ENCODE data around the gene TFEB. TPM values are rescaled to one million over a fixed set of nuclear protein-coding genes. Genes with fewer than 3 reads are reported as not detected.

The TFEB gene
- total and polyA plus RNA-seq, 4 donors: 10.4 to 35.2 (median 24.7) TPM

- no peak for DNase-seq (ENCODE audit: low read depth in 4 of 6, low spot score in 6 of 6)
- no peak overlapping the region for H3K27ac ChIP-seq (ENCODE audit: low read depth, low read length)
- no peaks in the 10 kb centered on the region for H3K36me3 ChIP-seq (ENCODE audit: control insufficient read depth, insufficient read depth, low read length)
- H3K27me3 ChIP-seq (ENCODE audit: control insufficient read depth, insufficient read depth, low read length): no peaks in the 10 kb centered on the region
- no peaks in the 10 kb centered on the region for H3K9me3 ChIP-seq (ENCODE audit: control insufficient read depth, insufficient read depth, low read length)
- WGBS (ENCODE audit: insufficient coverage): 84% methylated on average over 7 of the region's 8 CpGs
- no peak overlapping the region for H3K4me3 ChIP-seq (ENCODE audit: low read depth, low read length)
- H3K4me1 ChIP-seq (ENCODE audit: control insufficient read depth, insufficient read depth, low read length): peaks cover 29% of the 10 kb centered on the region
These were observed 56.8 kb downstream of the TFEB start for GRCh38 chr6:41678511-41679084.

- Histone ChIP-seq H3K27ac (ENCODE audit: low read depth, low read length) (no peak overlapping the region), H3K36me3 (ENCODE audit: control insufficient read depth, insufficient read depth, low read length) (no peaks in the 10 kb centered on the region), H3K27me3 (ENCODE audit: control insufficient read depth, insufficient read depth, low read length) (no peaks in the 10 kb centered on the region), H3K9me3 (ENCODE audit: control insufficient read depth, insufficient read depth, low read length) (no peaks in the 10 kb centered on the region), H3K4me1 (ENCODE audit: control insufficient read depth, insufficient read depth, low read length) (peaks cover 22% of the 10 kb centered on the region), H3K4me3 (ENCODE audit: low read depth, low read length) (no peak overlapping the region)
- WGBS (ENCODE audit: insufficient coverage): 28% methylated on average over 21 of the region's 25 CpGs
- DNase-seq (ENCODE audit: low read depth in 4 of 6, low spot score in 6 of 6): peak in 2 of 6 donors; percentile 45 to 92
These were observed 58.1 kb downstream of the TFEB start for GRCh38 chr6:41677124-41677921.

DNA sequence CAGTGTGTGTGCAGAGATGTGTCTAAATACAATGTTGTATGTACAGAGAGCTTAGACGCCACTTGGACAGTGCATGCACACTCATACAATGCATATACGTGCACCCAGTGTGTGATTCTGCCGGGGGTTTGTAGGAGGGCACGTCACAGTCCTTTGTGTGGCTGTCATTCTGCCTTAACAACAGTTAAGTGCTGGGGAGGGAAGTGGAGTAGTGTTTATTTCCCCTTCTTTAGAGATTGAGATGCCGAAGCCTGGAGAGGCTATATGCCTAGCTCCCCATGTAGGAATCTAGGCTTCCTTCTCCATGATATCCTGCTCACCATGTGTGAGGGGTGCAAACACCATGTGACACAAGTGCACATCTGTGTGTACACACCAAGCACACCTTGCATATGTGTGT lies 59.0 kb downstream of the TFEB start:
- H3K27me3 ChIP-seq (ENCODE audit: control insufficient read depth, insufficient read depth, low read length): peaks cover 2% of the 10 kb centered on the region
- 67% methylated on average over 4 of the region's 5 CpGs for WGBS (ENCODE audit: insufficient coverage)
- H3K4me3 ChIP-seq (ENCODE audit: low read depth, low read length): no peak overlapping the region
- H3K9me3 ChIP-seq (ENCODE audit: control insufficient read depth, insufficient read depth, low read length): no peaks in the 10 kb centered on the region
- H3K27ac ChIP-seq (ENCODE audit: low read depth, low read length): no peak overlapping the region
- H3K36me3 ChIP-seq (ENCODE audit: control insufficient read depth, insufficient read depth, low read length): no peaks in the 10 kb centered on the region
- DNase-seq (ENCODE audit: low read depth in 4 of 6, low spot score in 6 of 6): no peak
- H3K4me1 ChIP-seq (ENCODE audit: control insufficient read depth, insufficient read depth, low read length): peaks cover 21% of the 10 kb centered on the region

DNA sequence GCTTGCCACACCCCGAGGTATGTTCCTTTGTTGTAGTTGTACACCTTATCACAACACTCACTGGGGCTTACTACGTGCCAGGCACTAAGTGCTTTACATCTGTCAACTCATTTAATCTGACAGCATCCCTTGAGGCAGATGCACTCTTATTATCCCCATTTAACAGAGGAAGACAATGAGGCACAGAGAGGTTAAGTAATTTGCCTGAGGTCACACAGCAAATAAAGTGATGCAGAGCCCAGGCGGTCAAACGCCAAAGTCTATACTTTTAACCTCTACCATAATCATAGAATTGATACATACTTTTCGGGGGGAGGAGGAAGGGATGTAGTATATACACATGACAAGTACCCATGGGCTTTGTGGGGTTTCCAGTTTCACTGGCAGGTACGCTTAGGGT lies 59.4 kb downstream of the TFEB start:
- peaks cover 24% of the 10 kb centered on the region for H3K4me1 ChIP-seq (ENCODE audit: control insufficient read depth, insufficient read depth, low read length)
- H3K4me3 ChIP-seq (ENCODE audit: low read depth, low read length): no peak overlapping the region
- 90% methylated on average over 2 of the region's 6 CpGs for WGBS (ENCODE audit: insufficient coverage)
- no peak overlapping the region for H3K27ac ChIP-seq (ENCODE audit: low read depth, low read length)
- H3K36me3 ChIP-seq (ENCODE audit: control insufficient read depth, insufficient read depth, low read length): no peaks in the 10 kb centered on the region
- peaks cover 2% of the 10 kb centered on the region for H3K27me3 ChIP-seq (ENCODE audit: control insufficient read depth, insufficient read depth, low read length)
- no peaks in the 10 kb centered on the region for H3K9me3 ChIP-seq (ENCODE audit: control insufficient read depth, insufficient read depth, low read length)
- DNase-seq (ENCODE audit: low read depth in 4 of 6, low spot score in 6 of 6): no peak

- Histone ChIP-seq H3K4me1 (ENCODE audit: control insufficient read depth, insufficient read depth, low read length) (peaks cover 24% of the 10 kb centered on the region), H3K9me3 (ENCODE audit: control insufficient read depth, insufficient read depth, low read length) (no peaks in the 10 kb centered on the region), H3K27me3 (ENCODE audit: control insufficient read depth, insufficient read depth, low read length) (peaks cover 2% of the 10 kb centered on the region), H3K36me3 (ENCODE audit: control insufficient read depth, insufficient read depth, low read length) (no peaks in the 10 kb centered on the region), H3K4me3 (ENCODE audit: low read depth, low read length) (no peak overlapping the region), H3K27ac (ENCODE audit: low read depth, low read length) (no peak overlapping the region)
- peak in 2 of 6 donors; percentile 48 to 84 for DNase-seq (ENCODE audit: low read depth in 4 of 6, low spot score in 6 of 6)
- 75% methylated on average over 4 of the region's 6 CpGs for WGBS (ENCODE audit: insufficient coverage)
These were observed 60.1 kb downstream of the TFEB start for GRCh38 chr6:41675176-41675775.

GRCh38 chr6:41674231-41675000 lies 61.0 kb downstream of the TFEB start:
- H3K27me3 ChIP-seq (ENCODE audit: control insufficient read depth, insufficient read depth, low read length): peaks cover 2% of the 10 kb centered on the region
- DNase-seq (ENCODE audit: low read depth in 4 of 6, low spot score in 6 of 6): no peak
- no peak overlapping the region for H3K4me3 ChIP-seq (ENCODE audit: low read depth, low read length)
- no peaks in the 10 kb centered on the region for H3K9me3 ChIP-seq (ENCODE audit: control insufficient read depth, insufficient read depth, low read length)
- H3K36me3 ChIP-seq (ENCODE audit: control insufficient read depth, insufficient read depth, low read length): no peaks in the 10 kb centered on the region
- H3K27ac ChIP-seq (ENCODE audit: low read depth, low read length): no peak overlapping the region
- WGBS (ENCODE audit: insufficient coverage): 84% methylated on average over 4 of the region's 7 CpGs
- peaks cover 24% of the 10 kb centered on the region for H3K4me1 ChIP-seq (ENCODE audit: control insufficient read depth, insufficient read depth, low read length)

DNA sequence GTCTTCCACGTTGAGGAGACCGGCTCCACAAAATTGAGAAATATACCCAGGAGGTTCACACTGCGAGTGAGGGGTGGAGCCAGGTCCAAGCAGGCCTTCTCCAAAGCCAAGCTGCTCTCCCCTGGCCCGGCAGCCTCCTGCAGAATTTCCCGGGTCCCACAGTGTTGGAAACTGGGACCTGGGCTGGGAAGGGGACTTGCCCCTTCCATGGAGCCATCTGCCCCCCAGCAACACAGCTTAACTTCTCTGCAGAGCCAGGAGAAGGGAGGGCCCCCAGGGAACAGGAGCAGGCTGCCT lies 61.8 kb downstream of the TFEB start:
- 61% methylated on average over 5 of the region's 5 CpGs for WGBS (ENCODE audit: insufficient coverage)
- Histone ChIP-seq H3K36me3 (ENCODE audit: control insufficient read depth, insufficient read depth, low read length) (no peaks in the 10 kb centered on the region), H3K27ac (ENCODE audit: low read depth, low read length) (no peak overlapping the region), H3K9me3 (ENCODE audit: control insufficient read depth, insufficient read depth, low read length) (no peaks in the 10 kb centered on the region), H3K27me3 (ENCODE audit: control insufficient read depth, insufficient read depth, low read length) (peaks cover 2% of the 10 kb centered on the region), H3K4me1 (ENCODE audit: control insufficient read depth, insufficient read depth, low read length) (peaks cover 24% of the 10 kb centered on the region), H3K4me3 (ENCODE audit: low read depth, low read length) (no peak overlapping the region)
- DNase-seq (ENCODE audit: low read depth in 4 of 6, low spot score in 6 of 6): no peak

GRCh38 chr6:41672816-41673703 lies 62.3 kb downstream of the TFEB start:
- H3K27ac ChIP-seq (ENCODE audit: low read depth, low read length): no peak overlapping the region
- H3K9me3 ChIP-seq (ENCODE audit: control insufficient read depth, insufficient read depth, low read length): no peaks in the 10 kb centered on the region
- H3K36me3 ChIP-seq (ENCODE audit: control insufficient read depth, insufficient read depth, low read length): no peaks in the 10 kb centered on the region
- H3K4me1 ChIP-seq (ENCODE audit: control insufficient read depth, insufficient read depth, low read length): peaks cover 24% of the 10 kb centered on the region
- WGBS (ENCODE audit: insufficient coverage): 63% methylated on average over 14 of the region's 17 CpGs
- peaks cover 2% of the 10 kb centered on the region for H3K27me3 ChIP-seq (ENCODE audit: control insufficient read depth, insufficient read depth, low read length)
- no peak overlapping the region for H3K4me3 ChIP-seq (ENCODE audit: low read depth, low read length)
- peak in 1 of 6 donors; percentile 80 for DNase-seq (ENCODE audit: low read depth in 4 of 6, low spot score in 6 of 6)

DNA sequence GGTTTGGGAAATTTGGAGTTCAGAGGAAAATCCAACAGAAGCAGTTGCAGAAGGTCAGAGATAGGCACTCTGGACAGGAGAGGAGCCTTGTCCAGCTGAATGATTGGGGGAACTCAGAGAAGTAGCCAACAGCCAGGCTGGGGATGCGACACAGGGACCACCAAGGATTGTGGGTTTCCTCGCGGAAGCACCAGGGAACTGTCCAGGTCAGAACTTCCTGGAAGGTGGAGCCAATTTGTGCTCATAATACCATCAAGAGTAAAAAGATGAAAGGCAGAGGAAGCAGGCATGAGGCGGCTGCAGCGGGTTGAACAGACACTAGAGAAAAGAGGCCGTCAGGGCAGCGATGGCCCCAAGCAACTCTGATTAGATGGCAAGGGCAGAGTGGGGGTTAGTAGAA lies 63.4 kb downstream of the TFEB start:
- 81% methylated on average over 3 of the region's 7 CpGs for WGBS (ENCODE audit: insufficient coverage)
- Histone ChIP-seq H3K27ac (ENCODE audit: low read depth, low read length) (no peak overlapping the region), H3K9me3 (ENCODE audit: control insufficient read depth, insufficient read depth, low read length) (no peaks in the 10 kb centered on the region)

More for the DNA sequence above, 63.4 kb downstream of the TFEB start:
- no peaks in the 10 kb centered on the region for H3K36me3 ChIP-seq (ENCODE audit: control insufficient read depth, insufficient read depth, low read length)
- no peak for DNase-seq (ENCODE audit: low read depth in 4 of 6, low spot score in 6 of 6)
- H3K4me1 ChIP-seq (ENCODE audit: control insufficient read depth, insufficient read depth, low read length): peaks cover 17% of the 10 kb centered on the region
- H3K4me3 ChIP-seq (ENCODE audit: low read depth, low read length): no peak overlapping the region
- peaks cover 2% of the 10 kb centered on the region for H3K27me3 ChIP-seq (ENCODE audit: control insufficient read depth, insufficient read depth, low read length)

Data from spinal cord (tissue), 10 donors.